GF-D8 (cell line): ENCODE data around the gene DNAJC1.
A peak's percentile ranks its signal among the peaks of the same experiment; 100 is the strongest.
"Not testable (repeated sequence)": the region's sequence is repeated elsewhere in the genome, so short reads cannot be mapped to it uniquely, and the experiment has no call there.

Experiments used
- DNase-seq: peaks from one replicate; lab custom pipeline; 2025; lab: John Stamatoyannopoulos, UW

Gene DNAJC1

GRCh38 chr10:21826725-21827124 is 176.8 kb downstream of the DNAJC1 start:
- no peak for DNase-seq

- no peak for DNase-seq
Observed at GRCh38 chr10:21825345-21825744, 178.2 kb downstream of the DNAJC1 start.

GRCh38 chr10:21824409-21824808 is 179.1 kb downstream of the DNAJC1 start:
- DNase-seq = no peak

GRCh38 chr10:21823617-21824016 is 179.9 kb downstream of the DNAJC1 start:
- DNase-seq = no peak

GRCh38 chr10:21822273-21822672 is 181.3 kb downstream of the DNAJC1 start:
- DNase-seq = not testable (repeated sequence)

GRCh38 chr10:21820952-21821351 is 182.6 kb downstream of the DNAJC1 start:
- DNase-seq = no peak

- not testable (repeated sequence) for DNase-seq
Observed at GRCh38 chr10:21818416-21818815, 185.1 kb downstream of the DNAJC1 start.

GRCh38 chr10:21814866-21815265 is 188.7 kb downstream of the DNAJC1 start:
- DNase-seq = no peak

GRCh38 chr10:21813946-21814345 is 189.6 kb downstream of the DNAJC1 start:
- DNase-seq = peak; percentile 53

GRCh38 chr10:21811245-21811585 is 192.3 kb downstream of the DNAJC1 start:
- DNase-seq = no peak

- no peak for DNase-seq
Observed at GRCh38 chr10:21810582-21811244, 192.8 kb downstream of the DNAJC1 start.

- DNase-seq = no peak
Observed at GRCh38 chr10:21808550-21808949, 195.0 kb downstream of the DNAJC1 start.

- no peak for DNase-seq
Observed at GRCh38 chr10:21807180-21807579, 196.3 kb downstream of the DNAJC1 start.

GRCh38 chr10:21803374-21803773 is 200.2 kb downstream of the DNAJC1 start:
- DNase-seq = no peak

GRCh38 chr10:21801609-21802008 is 201.9 kb downstream of the DNAJC1 start:
- DNase-seq = no peak

GRCh38 chr10:21797984-21798765 is 205.4 kb downstream of the DNAJC1 start:
- DNase-seq = no peak

- no peak for DNase-seq
Observed at GRCh38 chr10:21797533-21797932, 206.0 kb downstream of the DNAJC1 start.

- no peak for DNase-seq
Observed at GRCh38 chr10:21791276-21791675, 212.3 kb downstream of the DNAJC1 start.

GRCh38 chr10:21776883-21777282 is 226.6 kb downstream of the DNAJC1 start:
- DNase-seq = no peak

- no peak for DNase-seq
Observed at GRCh38 chr10:21771219-21771618, 232.3 kb downstream of the DNAJC1 start.

GRCh38 chr10:21769041-21769440 is 234.5 kb downstream of the DNAJC1 start:
- no peak for DNase-seq

GRCh38 chr10:21764466-21765189 is 238.9 kb downstream of the DNAJC1 start:
- DNase-seq = no peak

- DNase-seq = no peak
Observed at GRCh38 chr10:21760332-21760731, 243.2 kb downstream of the DNAJC1 start.
